Loucy (cell line): ENCODE results near the gene HUS1.

Experiments
- H2AFZ ChIP-seq: fragments of 200-600 bp; sonication (generic); 2 replicates; pipeline ENCODE4 v1.6.0; 2016; ENCODE audit warnings: antibody characterized with exemption, mild to moderate bottlenecking, low read length, moderate library complexity
- H3F3A ChIP-seq: fragments of 200-600 bp; 2 replicates; pipeline ENCODE4 v1.6.0; 2016; ENCODE audit warnings: antibody characterized with exemption, low read depth, mild to moderate bottlenecking
- H3K27me3 ChIP-seq: fragments of 200-600 bp; sonication (generic); 2 replicates; pipeline ENCODE4 v1.6.1; 2014; ENCODE audit warnings: low read length, mild to moderate bottlenecking; ENCODE audit not compliant: insufficient read depth, poor library complexity, severe bottlenecking
- H3K36me3 ChIP-seq: fragments of 200-600 bp; sonication (generic); 2 replicates; pipeline ENCODE4 v1.6.1; 2016; ENCODE audit warnings: low read length; ENCODE audit not compliant: insufficient read depth
- H3K4me1 ChIP-seq: fragments of 200-600 bp; sonication (generic); 2 replicates; pipeline ENCODE4 v1.5.1; 2014; ENCODE audit warnings: low read length, mild to moderate bottlenecking; ENCODE audit not compliant: insufficient read depth, poor library complexity, severe bottlenecking
- H3K4me2 ChIP-seq: fragments of 200-600 bp; sonication (generic); 2 replicates; pipeline ENCODE4 v1.6.0; 2014; ENCODE audit warnings: antibody characterized with exemption, low read length, low read depth, mild to moderate bottlenecking; ENCODE audit not compliant: poor library complexity, severe bottlenecking
- H3K4me3 ChIP-seq: fragments of 200-600 bp; sonication (generic); 2 replicates; pipeline ENCODE4 v1.5.1; 2014; ENCODE audit warnings: low read length, mild to moderate bottlenecking, mixed read lengths; ENCODE audit not compliant: poor library complexity, severe bottlenecking
- H3K79me2 ChIP-seq: fragments of 200-600 bp; sonication (generic); 2 replicates; pipeline ENCODE4 v1.6.1; 2014; ENCODE audit warnings: low read length; ENCODE audit not compliant: insufficient read depth
- H3K9ac ChIP-seq: fragments of 200-600 bp; sonication (generic); 2 replicates; pipeline ENCODE4 v1.6.0; 2014; ENCODE audit warnings: mild to moderate bottlenecking, low read depth, low read length, moderate library complexity; ENCODE audit not compliant: poor library complexity, severe bottlenecking
- H3K9me2 ChIP-seq: fragments of 200-600 bp; sonication (generic); replicated peaks from 2 replicates; pipeline ENCODE4 v1.6.1; 2016; ENCODE audit warnings: low read depth, low read length, mixed read lengths
- H3K9me3 ChIP-seq: fragments of 200-600 bp; sonication (generic); 2 replicates; pipeline ENCODE4 v1.6.1; 2014; ENCODE audit warnings: mild to moderate bottlenecking, antibody characterized with exemption, low read length, low read depth; ENCODE audit not compliant: insufficient read depth
- H4K20me1 ChIP-seq: fragments of 200-600 bp; sonication (generic); 2 replicates; pipeline ENCODE4 v1.6.0; 2014; ENCODE audit warnings: antibody characterized with exemption, low read length, mild to moderate bottlenecking; ENCODE audit not compliant: insufficient read depth, poor library complexity, severe bottlenecking
- CTCF ChIP-seq: fragments of 200-600 bp; sonication (generic); conservative IDR thresholded peaks from 2 replicates; pipeline ENCODE4 v1.5.1; 2014; ENCODE audit warnings: mild to moderate bottlenecking, antibody characterized with exemption, low read length
- EZH2phosphoT487 ChIP-seq: fragments of 200-600 bp; IDR thresholded peaks from 2 replicates; pipeline ENCODE4 v1.6.1; 2018; ENCODE audit warnings: antibody characterized with exemption, mild to moderate bottlenecking, moderate library complexity, borderline replicate concordance

Gene HUS1

GRCh38 chr7:48017674-48018073 is 38.3 kb upstream of the HUS1 start:
- Histone ChIP-seq H3K4me2 (no peak overlapping the region), H3K4me1 (no peaks in the 10 kb centered on the region), H2AFZ (no peak overlapping the region), H3K36me3 (no peaks in the 10 kb centered on the region), H3F3A (no peaks in the 10 kb centered on the region), H3K4me3 (no peak overlapping the region), H4K20me1 (no peaks in the 10 kb centered on the region), H3K9ac (no peak overlapping the region), H3K79me2 (no peaks in the 10 kb centered on the region), H3K27me3 (no peaks in the 10 kb centered on the region), H3K9me3 (no peaks in the 10 kb centered on the region), H3K9me2 (no peaks in the 10 kb centered on the region)
- TF ChIP-seq EZH2phosphoT487 (no peak), CTCF (no peak)

- TF ChIP-seq CTCF (no peak), EZH2phosphoT487 (no peak)
- Histone ChIP-seq H2AFZ (no peak overlapping the region), H3K36me3 (no peaks in the 10 kb centered on the region), H3K9me3 (no peaks in the 10 kb centered on the region), H3K4me3 (no peak overlapping the region), H3F3A (no peaks in the 10 kb centered on the region), H3K9ac (no peak overlapping the region), H3K79me2 (no peaks in the 10 kb centered on the region), H3K4me2 (no peak overlapping the region), H3K27me3 (no peaks in the 10 kb centered on the region), H3K4me1 (no peaks in the 10 kb centered on the region), H4K20me1 (no peaks in the 10 kb centered on the region), H3K9me2 (no peaks in the 10 kb centered on the region)
Observed at GRCh38 chr7:48016641-48017040, 37.2 kb upstream of the HUS1 start.

GRCh38 chr7:48011951-48012350 is 32.5 kb upstream of the HUS1 start:
- H3K27me3 ChIP-seq: no peaks in the 10 kb centered on the region
- H3K4me2 ChIP-seq: no peak overlapping the region
- no peak for TF ChIP-seq CTCF
- no peak for TF ChIP-seq EZH2phosphoT487
- H4K20me1 ChIP-seq: no peaks in the 10 kb centered on the region
- no peaks in the 10 kb centered on the region for H3K4me1 ChIP-seq
- H2AFZ ChIP-seq: no peak overlapping the region
- H3K79me2 ChIP-seq: no peaks in the 10 kb centered on the region
- H3K9me2 ChIP-seq: no peaks in the 10 kb centered on the region
- no peak overlapping the region for H3K4me3 ChIP-seq
- no peak overlapping the region for H3K9ac ChIP-seq
- no peaks in the 10 kb centered on the region; the same call in 1 of the 2 replicates for H3K9me3 ChIP-seq
- H3F3A ChIP-seq: no peaks in the 10 kb centered on the region
- no peaks in the 10 kb centered on the region for H3K36me3 ChIP-seq
